Muscle layer of duodenum (tissue), 2 donors: ENCODE measurements around the gene NDUFV1.
"Not testable (repeated sequence)": the region's sequence is repeated elsewhere in the genome, so short reads cannot be mapped to it uniquely, and the experiment has no call there.

Source experiments
- H3K27ac ChIP-seq: one replicate; pipeline ENCODE4 v1.7.0; 2013; ENCODE audit warnings: mild to moderate bottlenecking, low read length
- H3K27me3 ChIP-seq: one replicate; pipeline ENCODE4 v1.7.0; 2013; ENCODE audit warnings: low read depth, mild to moderate bottlenecking, control low read depth, low read length
- H3K36me3 ChIP-seq, 2 donors: one replicate each; pipeline ENCODE4 v1.7.0; 2013; ENCODE audit warnings: low read length in 2 of 2, control low read depth in 1 of 2, mild to moderate bottlenecking in 1 of 2; ENCODE audit not compliant: insufficient read depth in 2 of 2, control insufficient read depth in 1 of 2
- H3K4me1 ChIP-seq, 2 donors: one replicate each; pipeline ENCODE4 v1.7.0; 2013; ENCODE audit warnings: low read length in 2 of 2, mild to moderate bottlenecking in 2 of 2, control low read depth in 1 of 2, moderate library complexity in 1 of 2; ENCODE audit not compliant: insufficient read depth in 2 of 2, control insufficient read depth in 1 of 2
- H3K4me3 ChIP-seq, 2 donors: one replicate each; pipeline ENCODE4 v1.7.0; 2013; ENCODE audit warnings: low read length in 2 of 2, low read depth in 1 of 2, mild to moderate bottlenecking in 1 of 2
- H3K9me3 ChIP-seq, 2 donors: one replicate each; pipeline ENCODE4 v1.7.0; 2013; ENCODE audit warnings: low read length in 2 of 2, control low read depth in 1 of 2, mild to moderate bottlenecking in 1 of 2; ENCODE audit not compliant: control insufficient read depth in 1 of 2
- donor health status: healthy.

The NDUFV1 gene

DNA sequence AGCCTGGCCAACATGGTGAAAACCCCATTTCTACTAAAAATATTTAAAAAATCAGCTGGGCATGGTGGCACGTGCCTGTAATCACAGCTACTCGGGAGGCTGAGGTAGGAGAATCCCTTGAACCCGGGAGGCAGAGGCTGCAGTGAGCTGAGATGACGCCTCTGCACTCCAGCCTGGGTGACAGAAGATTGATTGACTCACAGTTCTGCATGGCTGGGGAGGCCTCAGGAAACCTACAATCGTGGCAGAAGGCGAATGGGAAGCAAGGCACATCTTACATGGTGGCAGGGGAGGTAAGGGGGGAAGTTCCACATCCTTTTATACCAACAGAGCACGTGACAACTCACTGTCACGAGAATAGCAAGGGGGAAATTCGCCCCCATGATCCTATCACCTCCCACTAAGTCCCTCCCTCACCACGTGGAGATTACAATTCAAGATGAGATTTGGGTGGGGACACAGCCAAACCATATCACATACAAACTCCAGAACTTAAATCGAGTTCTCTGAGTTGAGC, 17.8 kb upstream of the NDUFV1 start:
- not testable (repeated sequence) for H3K27ac ChIP-seq, H3K27me3 ChIP-seq, H3K9me3 ChIP-seq, H3K4me3 ChIP-seq
- Histone ChIP-seq H3K36me3 (peaks cover 6 to 30% of the 10 kb centered on the region in 2 donors), H3K4me1 (peaks cover 5 to 18% of the 10 kb centered on the region in 2 donors)

DNA sequence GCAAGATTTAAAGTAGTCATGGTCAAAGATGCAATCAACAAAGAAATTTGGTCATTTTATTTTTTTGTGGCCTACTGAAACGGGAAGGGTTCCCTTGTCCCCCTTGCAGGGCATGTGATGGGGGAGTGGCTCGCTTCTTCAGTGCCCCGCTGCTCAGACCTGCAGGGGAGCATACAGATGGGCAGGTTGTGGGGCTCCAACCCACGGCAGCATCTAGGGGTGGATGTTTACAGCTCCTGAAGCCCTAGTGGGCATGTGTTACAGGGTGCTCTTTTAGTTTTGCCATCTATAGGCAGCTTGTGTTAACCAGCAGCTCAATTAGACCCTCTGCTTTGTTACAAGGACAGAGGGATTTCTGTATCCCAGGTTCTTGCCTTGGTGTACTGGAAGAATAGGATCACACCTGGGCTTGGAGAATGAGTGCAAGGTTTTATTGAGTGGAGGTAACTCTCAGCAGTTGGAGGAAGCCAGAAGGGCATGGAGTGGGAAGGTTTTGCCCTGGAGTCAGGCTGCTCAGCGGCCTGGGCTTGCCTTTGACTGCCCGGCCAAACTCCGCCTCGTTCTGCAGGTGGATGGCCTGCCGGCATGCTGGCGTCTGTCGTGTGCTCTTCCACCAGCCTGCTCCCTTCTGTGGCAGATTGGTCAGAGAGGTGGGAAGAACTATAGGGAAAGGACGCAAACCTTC, 13.7 kb upstream of the NDUFV1 start:
- H3K27me3 ChIP-seq: no peaks in the 10 kb centered on the region
- no peaks in the 10 kb centered on the region for H3K4me1 ChIP-seq
- H3K27ac ChIP-seq: no peak overlapping the region
- H3K9me3 ChIP-seq: no peaks in the 10 kb centered on the region
- peaks cover 0 to 3% of the 10 kb centered on the region in 2 donors for H3K36me3 ChIP-seq
- no peak overlapping the region for H3K4me3 ChIP-seq

DNA sequence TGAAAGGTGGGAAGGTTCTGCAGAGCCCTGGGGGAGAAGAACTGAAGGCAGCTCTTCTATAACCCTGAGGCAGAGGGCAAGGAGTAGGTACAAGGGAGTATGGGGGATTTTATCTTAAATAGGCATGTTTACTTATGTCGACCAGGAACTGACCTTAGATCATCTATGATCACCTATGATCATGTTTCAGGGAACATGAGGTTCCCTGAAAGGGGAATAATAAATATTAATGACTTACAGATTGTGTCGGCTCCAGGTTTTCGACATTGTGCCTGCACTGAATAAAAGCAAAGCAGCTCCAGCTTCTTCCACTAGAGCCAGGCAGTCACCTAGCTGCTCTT, 13.2 kb upstream of the NDUFV1 start:
- no peaks in the 10 kb centered on the region for H3K9me3 ChIP-seq
- no peak overlapping the region for H3K4me3 ChIP-seq
- no peaks in the 10 kb centered on the region for H3K4me1 ChIP-seq
- no peaks in the 10 kb centered on the region for H3K36me3 ChIP-seq
- no peak overlapping the region for H3K27ac ChIP-seq
- no peaks in the 10 kb centered on the region for H3K27me3 ChIP-seq

DNA sequence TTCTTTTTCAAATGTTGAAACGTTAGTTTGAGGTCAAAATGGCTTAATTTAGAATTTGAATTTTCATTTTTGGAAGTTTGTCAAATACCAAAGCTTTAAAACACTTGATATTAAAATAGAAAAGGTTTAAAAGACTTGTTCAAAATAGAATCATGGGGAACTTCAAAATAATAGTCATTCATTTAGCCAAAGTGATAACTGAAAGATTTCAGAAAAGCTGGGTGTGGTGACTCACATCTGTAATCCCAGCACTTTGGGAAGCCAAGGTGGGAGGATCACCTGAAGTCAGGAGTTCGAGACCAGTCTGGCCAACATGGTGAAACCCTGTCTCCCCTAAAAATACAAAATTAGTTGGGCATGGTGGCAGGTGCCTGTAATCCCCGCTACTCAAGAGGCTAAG, 12.3 kb upstream of the NDUFV1 start:
- Histone ChIP-seq H3K27ac (no peak overlapping the region), H3K4me1 (no peaks in the 10 kb centered on the region), H3K27me3 (no peaks in the 10 kb centered on the region), H3K36me3 (no peaks in the 10 kb centered on the region), H3K9me3 (no peaks in the 10 kb centered on the region), H3K4me3 (no peak overlapping the region)

DNA sequence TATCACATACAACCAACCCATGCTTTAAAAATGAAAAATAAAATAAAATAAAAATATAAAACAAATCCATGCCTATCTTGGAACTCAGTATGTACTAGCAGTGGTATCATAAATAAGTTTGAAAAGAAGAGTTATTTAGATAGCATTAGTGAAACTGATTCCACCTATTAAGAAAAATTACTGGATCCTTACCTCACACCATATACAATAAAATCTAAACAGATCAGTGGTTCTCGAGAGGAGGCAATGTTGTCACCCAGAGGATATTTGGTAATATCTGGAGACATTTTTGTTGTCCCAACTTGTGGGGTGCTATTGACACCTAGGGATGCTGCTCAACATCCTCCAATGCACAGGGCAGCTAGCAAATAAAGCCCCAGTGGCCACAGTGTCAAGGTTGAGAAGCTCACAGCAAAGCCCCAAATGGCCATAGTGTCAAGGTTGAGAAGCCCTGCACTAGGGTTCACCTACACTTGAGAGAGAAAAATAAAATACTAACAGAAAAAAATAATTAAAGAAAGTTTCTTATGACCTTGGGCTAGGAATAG, 9.9 kb upstream of the NDUFV1 start:
- H3K27me3 ChIP-seq: no peaks in the 10 kb centered on the region
- H3K27ac ChIP-seq: no peak overlapping the region
- H3K36me3 ChIP-seq: no peaks in the 10 kb centered on the region
- H3K4me3 ChIP-seq: no peak overlapping the region
- H3K9me3 ChIP-seq: no peaks in the 10 kb centered on the region
- H3K4me1 ChIP-seq: no peaks in the 10 kb centered on the region

DNA sequence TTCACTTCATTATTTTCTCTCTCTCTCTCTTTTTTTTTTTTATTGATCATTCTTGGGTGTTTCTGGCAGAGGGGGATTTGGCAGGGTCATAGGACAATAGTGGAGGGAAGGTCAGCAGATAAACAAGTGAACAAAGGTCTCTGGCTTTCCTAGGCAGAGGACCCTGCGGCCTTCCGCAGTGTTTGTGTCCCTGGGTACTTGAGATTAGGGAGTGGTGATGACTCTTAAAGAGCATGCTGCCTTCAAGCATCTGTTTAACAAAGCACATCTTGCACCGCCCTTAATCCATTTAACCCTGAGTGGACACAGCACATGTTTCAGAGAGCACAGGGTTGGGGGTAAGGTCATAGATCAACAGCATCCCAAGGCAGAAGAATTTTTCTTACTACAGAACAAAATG, 9.3 kb upstream of the NDUFV1 start:
- H3K36me3 ChIP-seq, H3K9me3 ChIP-seq, H3K27me3 ChIP-seq, H3K4me3 ChIP-seq, H3K4me1 ChIP-seq, H3K27ac ChIP-seq: not testable (repeated sequence)

DNA sequence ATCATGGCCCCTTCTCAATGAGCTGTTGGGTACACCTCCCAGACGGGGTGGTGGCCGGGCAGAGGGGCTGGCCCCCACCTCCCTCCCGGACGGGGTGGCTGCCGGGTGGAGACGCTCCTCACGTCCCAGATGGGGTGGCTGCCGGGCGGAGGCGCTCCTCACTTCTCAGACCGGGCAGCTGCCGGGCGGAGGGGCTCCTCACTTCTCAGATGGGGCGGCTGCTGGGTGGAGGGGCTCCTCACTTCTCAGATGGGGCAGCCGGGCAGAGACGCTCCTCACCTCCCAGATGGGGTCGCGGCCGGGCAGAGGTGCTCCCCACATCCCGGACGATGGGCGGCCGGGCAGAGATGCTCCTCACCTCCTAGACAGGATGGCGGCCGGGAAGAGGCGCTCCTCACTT, 8.8 kb upstream of the NDUFV1 start:
- H3K36me3 ChIP-seq, H3K27ac ChIP-seq, H3K4me3 ChIP-seq, H3K27me3 ChIP-seq, H3K9me3 ChIP-seq, H3K4me1 ChIP-seq: not testable (repeated sequence)

DNA sequence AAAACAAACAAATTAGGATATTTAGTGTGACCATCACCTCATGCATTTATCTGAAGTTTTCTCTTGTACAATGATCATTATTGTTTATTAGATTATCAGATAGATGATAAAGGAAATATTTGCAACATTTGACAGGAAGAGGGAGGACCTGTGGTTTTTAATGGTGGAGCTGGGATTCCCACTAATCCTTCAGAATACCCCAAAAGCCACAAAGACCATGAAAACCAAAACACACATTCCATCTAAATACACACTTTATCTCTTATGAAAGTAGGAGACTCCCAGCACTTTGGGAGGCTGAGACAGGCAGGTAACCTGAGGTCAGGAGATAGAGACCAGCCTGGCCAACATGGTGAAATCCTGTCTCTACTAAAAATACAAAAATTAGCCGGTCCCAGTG, 7.6 kb upstream of the NDUFV1 start:
- no peak overlapping the region for H3K27ac ChIP-seq
- no peak overlapping the region for H3K4me3 ChIP-seq
- no peaks in the 10 kb centered on the region for H3K27me3 ChIP-seq
- no peaks in the 10 kb centered on the region for H3K36me3 ChIP-seq
- H3K4me1 ChIP-seq: no peaks in the 10 kb centered on the region
- H3K9me3 ChIP-seq: no peaks in the 10 kb centered on the region

DNA sequence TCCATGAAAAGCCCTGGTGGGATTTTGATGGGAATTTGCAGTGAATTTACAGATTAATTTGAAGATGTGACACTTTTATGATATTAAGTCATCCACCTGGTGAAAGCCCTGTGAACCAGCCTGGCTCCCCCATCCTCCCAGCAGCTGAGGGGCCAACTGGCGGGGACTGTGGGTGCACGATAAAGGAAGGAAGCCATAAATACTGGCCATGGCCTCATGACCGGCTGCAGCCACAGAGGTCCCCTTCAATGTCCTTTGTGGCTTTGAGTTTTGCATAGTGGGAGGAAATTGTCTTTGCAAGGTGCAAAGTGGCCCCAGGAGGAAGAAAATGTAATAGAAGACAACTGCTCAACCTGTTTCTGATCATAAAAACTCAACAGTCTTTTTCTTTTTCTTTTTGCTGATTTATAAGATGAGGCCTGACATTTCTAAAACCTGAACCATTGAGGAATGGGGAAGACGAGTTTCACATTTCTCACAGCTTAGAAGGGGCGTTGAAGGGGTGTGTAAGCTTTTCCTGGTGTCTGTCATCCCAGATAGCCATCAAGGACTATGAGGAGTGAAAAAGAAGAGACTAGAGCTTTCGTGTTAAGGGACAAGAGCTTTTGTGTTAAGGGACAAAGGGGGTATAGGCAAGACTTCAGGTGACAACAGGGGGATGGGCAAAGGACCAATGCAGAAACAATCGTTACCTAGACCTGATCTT, 6.3 kb upstream of the NDUFV1 start:
- Histone ChIP-seq H3K27me3 (no peaks in the 10 kb centered on the region), H3K9me3 (no peaks in the 10 kb centered on the region), H3K4me1 (no peaks in the 10 kb centered on the region), H3K36me3 (no peaks in the 10 kb centered on the region), H3K4me3 (no peak overlapping the region), H3K27ac (no peak overlapping the region)

DNA sequence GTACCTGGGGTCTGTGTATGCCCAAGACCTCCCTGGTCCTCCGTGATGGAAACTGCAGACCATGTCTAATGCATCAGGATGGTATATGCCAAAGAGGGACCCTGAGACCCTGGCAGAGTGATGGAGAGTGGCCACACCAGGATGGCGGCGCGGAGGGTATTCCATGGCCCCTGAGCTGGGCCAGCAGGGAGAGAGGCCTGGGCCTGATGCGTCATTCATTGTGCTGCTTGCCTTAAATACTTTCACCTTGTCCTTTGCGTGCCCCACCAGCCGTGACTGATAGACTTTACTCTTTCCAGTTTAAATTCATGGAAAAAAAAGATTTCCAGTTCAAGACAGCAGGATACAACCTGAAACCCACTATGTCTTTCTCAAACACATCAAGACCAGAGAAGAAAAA, 5.6 kb upstream of the NDUFV1 start:
- Histone ChIP-seq H3K36me3 (no peaks in the 10 kb centered on the region), H3K27ac (no peak overlapping the region), H3K4me3 (no peak overlapping the region), H3K27me3 (no peaks in the 10 kb centered on the region), H3K9me3 (no peaks in the 10 kb centered on the region), H3K4me1 (peaks cover 0 to 3% of the 10 kb centered on the region in 2 donors)

DNA sequence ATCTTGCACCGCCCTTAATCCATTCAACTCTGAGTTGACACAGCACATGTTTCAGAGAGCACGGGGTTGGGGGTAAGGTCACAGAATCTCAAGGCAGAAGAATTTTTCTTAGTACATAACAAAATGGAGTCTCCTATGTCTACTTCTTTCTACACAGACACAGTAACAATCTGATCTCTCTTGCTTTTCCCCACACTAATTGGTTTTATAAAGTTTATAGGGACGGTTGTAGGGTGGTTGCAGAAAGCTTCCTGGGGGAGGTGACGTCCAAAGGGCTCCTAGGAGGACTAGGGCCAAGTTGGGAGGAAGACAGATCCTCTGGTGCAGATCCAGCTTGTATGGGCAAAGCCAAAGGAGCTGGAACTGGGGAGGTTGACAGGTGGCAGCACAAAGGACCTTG, 2.6 kb upstream of the NDUFV1 start:
- not testable (repeated sequence) for H3K9me3 ChIP-seq, H3K27ac ChIP-seq

More for the DNA sequence above, 2.6 kb upstream of the NDUFV1 start:
- not testable (repeated sequence) for H3K4me3 ChIP-seq, H3K36me3 ChIP-seq, H3K27me3 ChIP-seq
- peaks cover 6 to 20% of the 10 kb centered on the region in 2 donors for H3K4me1 ChIP-seq
